ENCODE results near the gene TNNI3. TPM values are rescaled to one million over a fixed set of nuclear protein-coding genes. Genes with fewer than 3 reads are reported as not detected.

Gene TNNI3
- total RNA-seq, 1 donor: not detected

- Histone ChIP-seq H2AFZ (ENCODE audit: low read length) (no peak overlapping the region), H3K4me3 (ENCODE audit: insufficient read depth, low read length) (no peak overlapping the region), H4K20me1 (ENCODE audit: insufficient read depth, low read length) (no peaks in the 10 kb centered on the region), H3K36me3 (ENCODE audit: insufficient read depth, low read length) (no peaks in the 10 kb centered on the region), H3K9me3 (ENCODE audit: low read depth, low read length) (no peaks in the 10 kb centered on the region), H3K79me2 (ENCODE audit: insufficient read depth, low read length) (no peaks in the 10 kb centered on the region), H3K27me3 (ENCODE audit: insufficient read depth, low read length) (peaks cover 30% of the 10 kb centered on the region), H3K4me2 (ENCODE audit: insufficient read depth, low read length) (no peak overlapping the region), H3K27ac (ENCODE audit: low read depth, low read length) (no peak overlapping the region), H3K4me1 (ENCODE audit: insufficient read depth, low read length) (peaks cover 8% of the 10 kb centered on the region)
- no peak for DNase-seq (ENCODE audit: insufficient read length, low spot score, missing footprints)
- TF ChIP-seq CTCF (IDR thresholded peaks at IDR 0.05; ENCODE audit: extremely low read depth, low read depth, low read length): no peak
Measured at GRCh38 chr19:55181740-55182139, 24.2 kb upstream of the TNNI3 start.

GRCh38 chr19:55179606-55180484, 22.3 kb upstream of the TNNI3 start, which contains the start of gene SYT5:
Gene SYT5 (minus strand): TSS chr19:55180289. CDS start chr19:55179041, 1,248 bp downstream.
- peaks cover 30% of the 10 kb centered on the region for H3K27me3 ChIP-seq (ENCODE audit: insufficient read depth, low read length)
- no peak within 1 kb of the TSS for H3K27ac ChIP-seq (ENCODE audit: low read depth, low read length)
- H3K9me3 ChIP-seq (ENCODE audit: low read depth, low read length): no peaks in the 10 kb centered on the region
- peaks cover 8% of the 10 kb centered on the region for H3K4me1 ChIP-seq (ENCODE audit: insufficient read depth, low read length)
- no peak for TF ChIP-seq CTCF (IDR thresholded peaks at IDR 0.05; ENCODE audit: extremely low read depth, low read depth, low read length)
- peak within 1 kb of the TSS; percentile 67 for H3K4me3 ChIP-seq (ENCODE audit: insufficient read depth, low read length)
- H3K36me3 ChIP-seq (ENCODE audit: insufficient read depth, low read length): no peaks in the 10 kb centered on the region
- DNase-seq (ENCODE audit: insufficient read length, low spot score, missing footprints): peak; percentile 96
- H4K20me1 ChIP-seq (ENCODE audit: insufficient read depth, low read length): peaks cover 2% of the 10 kb centered on the region
- H3K79me2 ChIP-seq (ENCODE audit: insufficient read depth, low read length): no peaks in the 10 kb centered on the region
- peak within 1 kb of the TSS; percentile 73 for H3K4me2 ChIP-seq (ENCODE audit: insufficient read depth, low read length)
- H2AFZ ChIP-seq (ENCODE audit: low read length): peak within 1 kb of the TSS; percentile 82

GRCh38 chr19:55178781-55179599, 21.5 kb upstream of the TNNI3 start:
- peak; percentile 98 for DNase-seq (ENCODE audit: insufficient read length, low spot score, missing footprints)
- Histone ChIP-seq H2AFZ (ENCODE audit: low read length) (peak overlapping the region; percentile 82), H3K4me3 (ENCODE audit: insufficient read depth, low read length) (peak overlapping the region; percentile 67), H4K20me1 (ENCODE audit: insufficient read depth, low read length) (peaks cover 2% of the 10 kb centered on the region), H3K27ac (ENCODE audit: low read depth, low read length) (no peak overlapping the region), H3K4me1 (ENCODE audit: insufficient read depth, low read length) (peaks cover 8% of the 10 kb centered on the region), H3K36me3 (ENCODE audit: insufficient read depth, low read length) (no peaks in the 10 kb centered on the region), H3K4me2 (ENCODE audit: insufficient read depth, low read length) (peak overlapping the region; percentile 73), H3K27me3 (ENCODE audit: insufficient read depth, low read length) (peaks cover 30% of the 10 kb centered on the region), H3K79me2 (ENCODE audit: insufficient read depth, low read length) (no peaks in the 10 kb centered on the region), H3K9me3 (ENCODE audit: low read depth, low read length) (no peaks in the 10 kb centered on the region)
- no peak for TF ChIP-seq CTCF (IDR thresholded peaks at IDR 0.05; ENCODE audit: extremely low read depth, low read depth, low read length)
